K562 (cell line): ENCODE data around the gene ARHGEF12. TPM values are rescaled to one million over a fixed set of nuclear protein-coding genes. Genes with fewer than 3 reads are reported as not detected.

Experiments used
- ATAC-seq: fragments of 200-7000 bp; cut with Tn5 transposase; 3 replicates; pipeline ENCODE4 v1.9.1; 2020; ENCODE audit warnings: moderate library complexity
- BruUV-seq: library from RNA; stranded (reverse); fragments of 400-500 nt; replicated peaks from 2 replicates; lab custom pipeline; 2021; lab: Mats Ljungman, UMichigan
- CTCF ChIA-PET: fragments of 300-600 bp; formaldehyde crosslinking; extraction: SDS; loops from one replicate; lab custom pipeline; 2021; ENCODE audit warnings: low intra/inter-chr PET ratio; lab: Yijun Ruan, JAX
- POLR2A ChIA-PET: fragments of 300-600, 350-650 bp; sonication (Branson Sonifier 250); formaldehyde crosslinking; extraction: SDS; loops from one replicate; lab custom pipeline; 2021; ENCODE audit warnings: antibody characterized with exemption, inconsistent platforms; lab: Yijun Ruan, JAX
- DNase-seq, 4 experiments: peaks; one replicate each; pipeline versions ENCODE4 v3.0.0 to v3.0.0-alpha.2; 2011 to 2018; ENCODE audit warnings: low spot score in 3 of 4, mixed read lengths in 3 of 4; ENCODE audit errors: extremely low read depth in 1 of 4
- FAIRE-seq: peaks from 2 replicates; lab custom pipeline; 2011; peaks lifted over from hg19 to GRCh38; lab: Jason Lieb, UNC
- H2AFZ ChIP-seq: 2 replicates; pipeline ENCODE4 v1.6.0; 2011; ENCODE audit warnings: low read depth, low read length, control low read depth, inconsistent platforms
- H3K27ac ChIP-seq: fragments of 200-600 bp; 3 replicates; pipeline ENCODE4 v1.8.0; 2011; ENCODE audit warnings: low read depth, mild to moderate bottlenecking, control low read depth, inconsistent platforms, low read length, moderate library complexity, mixed read lengths; ENCODE audit errors: extremely low read depth
- H3K27me3 ChIP-seq, 2 experiments: fragments of 300-600 bp in 1 of 2; 2 replicates in 1 of 2; 3 replicates in 1 of 2; pipeline versions ENCODE4 v1.6.0 to v1.8.0; 2011; ENCODE audit warnings: inconsistent platforms in 2 of 2, low read length in 2 of 2, mild to moderate bottlenecking in 1 of 2, mixed read lengths in 1 of 2, moderate library complexity in 1 of 2; ENCODE audit not compliant: control insufficient read depth in 2 of 2, insufficient read depth in 2 of 2
- H3K36me3 ChIP-seq: fragments of 300-600 bp; 3 replicates; pipeline ENCODE4 v1.8.0; 2011; ENCODE audit warnings: mild to moderate bottlenecking, low read length, inconsistent platforms; ENCODE audit not compliant: control insufficient read depth, insufficient read depth
- H3K4me1 ChIP-seq, 2 experiments: fragments of 200-600 bp in 1 of 2; replicated peaks in 1 of 2; 2 replicates in 1 of 2; 3 replicates in 1 of 2; pipeline versions ENCODE4 v1.5.1 to v1.8.0; 2011; ENCODE audit warnings: inconsistent platforms in 2 of 2, low read length in 2 of 2, mild to moderate bottlenecking in 1 of 2, mixed read lengths in 1 of 2, moderate library complexity in 1 of 2; ENCODE audit not compliant: control insufficient read depth in 2 of 2, insufficient read depth in 2 of 2
- H3K4me2 ChIP-seq: 2 replicates; pipeline ENCODE4 v1.6.1; 2011; ENCODE audit warnings: low read length, control low read depth, inconsistent platforms, mixed read lengths; ENCODE audit not compliant: insufficient read depth
- H3K4me3 ChIP-seq: fragments of 200-600 bp; sonication (generic), shearing (Covaris generic); 2 replicates; pipeline ENCODE4 v1.5.1; 2016; ENCODE audit warnings: control low read depth, inconsistent platforms
- H3K79me2 ChIP-seq: fragments of 200-600 bp; 3 replicates; pipeline ENCODE4 v1.8.0; 2011; ENCODE audit warnings: low read length, inconsistent platforms; ENCODE audit not compliant: control insufficient read depth, insufficient read depth
- H3K9ac ChIP-seq, 2 experiments: 2 replicates each; pipeline versions ENCODE4 v1.6.0 to v1.6.1; 2011; ENCODE audit warnings: low read depth in 2 of 2, low read length in 2 of 2, control low read depth in 1 of 2, inconsistent platforms in 1 of 2, mild to moderate bottlenecking in 1 of 2, mixed read lengths in 1 of 2; ENCODE audit not compliant: insufficient read depth in 1 of 2
- H3K9me1 ChIP-seq: one replicate; pipeline ENCODE4 v1.6.0; 2011; ENCODE audit warnings: inconsistent platforms, mild to moderate bottlenecking, low read length, moderate library complexity; ENCODE audit not compliant: control insufficient read depth, insufficient read depth
- H3K9me3 ChIP-seq: replicated peaks from 2 replicates; pipeline ENCODE4 v1.5.1; 2011; ENCODE audit warnings: low read depth, low read length, inconsistent platforms; ENCODE audit not compliant: control insufficient read depth, insufficient read depth
- H4K20me1 ChIP-seq: replicated peaks from 2 replicates; pipeline ENCODE4 v1.6.1; 2011; ENCODE audit warnings: low read length, inconsistent platforms, mixed read lengths; ENCODE audit not compliant: control insufficient read depth, insufficient read depth
- CBFA2T2 ChIP-seq: fragments of 450-650 bp; conservative IDR thresholded peaks from 2 replicates; pipeline ENCODE4 v1.6.1; 2017; ENCODE audit warnings: mild to moderate bottlenecking
- NFE2 ChIP-seq: IDR thresholded peaks from 2 replicates; pipeline ENCODE4 v1.6.1; 2014; ENCODE audit warnings: antibody characterized with exemption, low read depth
- RAD51 ChIP-seq: fragments of 450-650 bp; IDR thresholded peaks from 2 replicates; pipeline ENCODE4 v1.7.1; 2016; ENCODE audit warnings: low read depth, mild to moderate bottlenecking, borderline replicate concordance
- TFE3 ChIP-seq: fragments of 450-650 bp; formaldehyde crosslinking; IDR thresholded peaks from 2 replicates; pipeline ENCODE4 v1.4.0; 2020; ENCODE audit warnings: mild to moderate bottlenecking, mixed read lengths
- TOE1 ChIP-seq, 2 experiments: fragments of 450-650 bp in 1 of 2; sonication (generic) in 1 of 2; formaldehyde crosslinking in 1 of 2; IDR thresholded peaks; 2 replicates each; pipeline versions ENCODE4 v1.7.1 to v1.8.0; 2016 to 2022; ENCODE audit warnings: borderline replicate concordance in 2 of 2, mild to moderate bottlenecking in 2 of 2, antibody characterized with exemption in 1 of 2, inconsistent platforms in 1 of 2, low read depth in 1 of 2, missing genetic modification reagents in 1 of 2, moderate library complexity in 1 of 2
- ZNF347 ChIP-seq: fragments of 450-650 bp; formaldehyde crosslinking; IDR thresholded peaks from 2 replicates; pipeline ENCODE4 v1.4.0; 2020; ENCODE audit warnings: low read depth, mild to moderate bottlenecking, moderate library complexity
- WGBS: fragments of 100-300 bp; shearing (Covaris generic); methylation state at CpG from one replicate; pipeline ENCODE4 v1.1.6; 2016; ENCODE audit warnings: low coverage, mixed read lengths; ENCODE audit not compliant: insufficient coverage; ENCODE audit errors: missing lambda C conversion rate; 5-methylcytosine and 5-hydroxymethylcytosine counted together
- in situ Hi-C: fragments of 300-500 bp; cut with MboI; formaldehyde crosslinking; loops from 4 replicates; pipeline ENCODE4 v1.15.0; 2018; ENCODE audit warnings: inconsistent platforms, mixed read lengths
- intact Hi-C: fragments of 100-400 bp; cut with micrococcal nuclease; formaldehyde crosslinking; loops from 2 replicates; pipeline ENCODE4 v1.14.2; 2022
- polyA plus RNA-seq, 8 experiments: library from polyadenylated mRNA; depleted of rRNA in 4 of 8; stranded (reverse) in 5 of 8; unstranded in 3 of 8; fragments of >200 nt; fragmentation: Nextera tagmentation in 2 of 8; fragmentation: Illumina TruSeq in 1 of 8; extraction: Ambion mirVana in 2 of 8; extraction: Trizol in 1 of 8; gene quantifications; 2 replicates each; pipeline versions ENCODE4 v1.2.1 to v1.2.3, GENCODE V29; 2011 to 2014; ENCODE audit warnings: inconsistent platforms in 1 of 8, missing spikeins in 1 of 8
- total RNA-seq, 7 experiments: library from RNA; depleted of rRNA in 6 of 7; stranded (reverse); fragments of >200 nt in 6 of 7; fragmentation: Illumina TruSeq in 2 of 7; extraction: Trizol in 2 of 7; gene quantifications; 2 replicates each; pipeline versions ENCODE4 v1.2.1 to v1.2.3, GENCODE V29; 2011 to 2021; ENCODE audit warnings: low replicate concordance in 1 of 7

ARHGEF12 gene
- total and polyA plus RNA-seq, 9 of the 15 experiments (the other 6 are each of a cell fraction or from before 2014, with no cell fraction given): 3.5 to 51.7 (median 29.5) TPM

GRCh38 chr11:120536091-120536796, 200.0 kb downstream of the ARHGEF12 start:
- POLR2A ChIA-PET: interaction anchor here (0.6 kb wide), 1 partner anchor 40 kb away, joined by 3 read pairs; no protein-coding TSS in a partner anchor

More at GRCh38 chr11:120536091-120536796, 200.0 kb downstream of the ARHGEF12 start:
- Histone ChIP-seq H3K9me1 (no peaks in the 10 kb centered on the region), H4K20me1 (no peaks in the 10 kb centered on the region), H3K9me3 (no peaks in the 10 kb centered on the region), H3K79me2 (no peaks in the 10 kb centered on the region), H3K9ac (no peak overlapping the region), H2AFZ (no peak overlapping the region), H3K4me2 (no peak overlapping the region), H3K4me1 (0 out of 5 replicates have a peak, but pooled peaks cover 0 to 3% of the 10 kb centered on the region in 2 experiments), H3K27ac (no peak overlapping the region), H3K36me3 (no peaks in the 10 kb centered on the region), H3K27me3 (peaks cover 15 to 80% of the 10 kb centered on the region in 2 experiments; a peak in 4 of 5 replicates), H3K4me3 (no peak overlapping the region)
- WGBS: 1% methylated on average over 13 of the region's 13 CpGs
- ATAC-seq: no peak
- in situ Hi-C loops (no loop called here), intact Hi-C loops (no loop called here)
- DNase-seq: no peak
- TF ChIP-seq CBFA2T2 (peak; percentile 34), RAD51 (peak; percentile 67; the same call in 1 of the 2 replicates), TFE3 (CRISPR knock-in tag) (peak; percentile 82), TOE1 (IDR thresholded peaks at IDR 0.05; ENCODE audit: borderline replicate concordance) (0 out of 2 replicates have a peak, but pooled peaks have one; percentile 29), TOE1 (CRISPR knock-in tag; IDR thresholded peaks at IDR 0.05; ENCODE audit: borderline replicate concordance, low read depth) (no peak), NFE2 (no peak), ZNF347 (CRISPR knock-in tag) (no peak)
- no TSS peak for BruUV-seq
- no peak for FAIRE-seq
- CTCF ChIA-PET: no interaction called here
